ENCODE results near the gene SNX5.

Gene SNX5

DNA sequence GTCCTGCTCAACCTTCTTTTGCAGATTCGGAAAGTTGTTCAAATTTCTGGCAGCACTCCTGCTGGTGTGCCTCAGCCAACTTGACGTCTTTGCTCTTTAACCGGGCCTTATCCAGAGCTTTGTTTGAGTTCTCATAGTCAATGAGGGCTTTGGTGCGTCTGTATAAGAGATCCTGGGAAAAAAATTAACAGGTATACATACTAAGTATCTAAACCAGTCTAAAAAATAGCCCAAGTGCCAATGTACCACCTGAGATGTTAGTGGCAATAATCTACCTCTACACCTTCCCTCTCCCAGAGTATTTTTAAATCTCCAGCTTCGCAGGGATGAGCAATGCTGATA, 21.1 kb downstream of the SNX5 start:
- H3K36me3 ChIP-seq (ENCODE audit: control insufficient read depth, insufficient read depth, low read length), result peaks cover 97% of the 10 kb centered on the region
- no peak overlapping the region for H3K4me3 ChIP-seq (ENCODE audit: extremely low read depth, insufficient read depth, low read length, poor library complexity, severe bottlenecking)
- WGBS, 2 experiments (ENCODE audit: insufficient coverage in 2 of 2), result 95 to 100% methylated on average over 2 to 3 of the region's 5 CpGs
- H3K4me1 ChIP-seq (ENCODE audit: control insufficient read depth, insufficient read depth, low read length, poor library complexity, severe bottlenecking), result no peaks in the 10 kb centered on the region
- H3K9me3 ChIP-seq (ENCODE audit: control insufficient read depth, low read length), result no peaks in the 10 kb centered on the region
- no peak overlapping the region for H3K27ac ChIP-seq (ENCODE audit: low read depth, low read length, severe bottlenecking)

DNA sequence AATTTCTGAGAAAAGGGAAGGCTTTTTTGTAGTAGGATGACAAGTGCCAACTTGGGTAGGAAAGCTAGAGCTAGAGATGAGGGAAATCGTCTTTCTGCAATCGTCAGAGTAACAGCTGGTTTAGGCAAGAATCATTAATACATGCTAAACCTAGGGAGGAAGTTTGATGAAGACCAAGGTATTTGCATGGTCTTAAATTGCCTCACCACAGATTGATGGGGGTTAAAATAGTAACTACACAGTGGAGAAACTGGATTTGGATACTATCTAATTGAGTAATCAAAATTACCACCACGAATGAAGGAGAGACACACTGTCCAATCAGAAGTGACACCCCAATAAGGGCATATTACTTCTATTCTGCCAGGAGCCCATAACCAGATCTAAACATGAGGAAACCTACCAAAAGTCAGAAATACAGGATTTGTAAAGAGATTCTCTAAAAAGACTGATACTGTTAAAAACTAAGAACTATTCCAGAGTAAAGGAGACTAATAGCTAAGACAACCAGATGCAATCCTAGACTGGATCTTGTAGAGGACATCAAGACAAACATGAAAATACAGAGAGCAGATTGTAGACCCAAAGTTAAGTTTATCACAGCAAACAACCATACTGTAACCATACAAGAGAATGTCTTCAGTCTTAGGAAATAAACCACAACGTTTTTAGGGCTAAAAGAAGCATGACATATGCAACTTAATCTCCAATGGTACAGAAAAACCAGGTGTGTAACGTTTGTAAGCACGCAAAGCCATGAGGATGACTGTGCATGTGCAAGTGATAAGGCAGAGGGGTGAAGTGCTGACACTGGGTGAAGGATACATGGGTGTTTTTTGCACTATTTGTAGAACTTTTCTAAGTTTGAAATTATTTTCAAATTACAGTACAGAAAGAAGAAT, 21.8 kb downstream of the SNX5 start:
- H3K36me3 ChIP-seq (ENCODE audit: control insufficient read depth, insufficient read depth, low read length), result peaks cover 97% of the 10 kb centered on the region
- no peaks in the 10 kb centered on the region for H3K4me1 ChIP-seq (ENCODE audit: control insufficient read depth, insufficient read depth, low read length, poor library complexity, severe bottlenecking)
- H3K27ac ChIP-seq (ENCODE audit: low read depth, low read length, severe bottlenecking), result no peak overlapping the region
- H3K4me3 ChIP-seq (ENCODE audit: extremely low read depth, insufficient read depth, low read length, poor library complexity, severe bottlenecking), result no peak overlapping the region
- WGBS, 2 experiments (ENCODE audit: insufficient coverage in 2 of 2), result 95 to 100% methylated on average over 2 to 5 of the region's 6 CpGs
- no peaks in the 10 kb centered on the region for H3K9me3 ChIP-seq (ENCODE audit: control insufficient read depth, low read length)

DNA sequence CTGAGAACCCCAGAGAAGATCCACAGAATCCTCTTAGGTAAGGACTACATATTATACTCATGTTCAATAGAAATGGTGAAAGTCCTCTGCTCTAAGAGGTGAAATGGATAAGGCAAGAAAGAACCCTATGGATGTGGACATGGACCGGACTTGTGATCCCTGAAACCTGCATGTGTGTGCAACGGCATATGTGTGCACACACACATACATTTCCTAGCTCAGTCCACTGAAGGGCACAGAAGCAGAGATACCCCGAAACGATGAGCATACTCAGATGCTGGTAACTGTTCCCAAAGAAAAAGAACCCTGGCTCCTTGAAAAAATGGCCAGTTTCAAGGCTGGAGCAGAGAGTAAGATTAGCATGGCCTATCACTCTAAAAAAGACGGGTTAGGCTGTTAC, 22.6 kb downstream of the SNX5 start:
- Histone ChIP-seq H3K36me3 (ENCODE audit: control insufficient read depth, insufficient read depth, low read length) (peaks cover 97% of the 10 kb centered on the region), H3K27ac (ENCODE audit: low read depth, low read length, severe bottlenecking) (no peak overlapping the region), H3K9me3 (ENCODE audit: control insufficient read depth, low read length) (no peaks in the 10 kb centered on the region), H3K4me3 (ENCODE audit: extremely low read depth, insufficient read depth, low read length, poor library complexity, severe bottlenecking) (no peak overlapping the region), H3K4me1 (ENCODE audit: control insufficient read depth, insufficient read depth, low read length, poor library complexity, severe bottlenecking) (no peaks in the 10 kb centered on the region)
- 94 to 100% methylated on average over 2 to 3 of the region's 5 CpGs for WGBS, 2 experiments (ENCODE audit: insufficient coverage in 2 of 2)

DNA sequence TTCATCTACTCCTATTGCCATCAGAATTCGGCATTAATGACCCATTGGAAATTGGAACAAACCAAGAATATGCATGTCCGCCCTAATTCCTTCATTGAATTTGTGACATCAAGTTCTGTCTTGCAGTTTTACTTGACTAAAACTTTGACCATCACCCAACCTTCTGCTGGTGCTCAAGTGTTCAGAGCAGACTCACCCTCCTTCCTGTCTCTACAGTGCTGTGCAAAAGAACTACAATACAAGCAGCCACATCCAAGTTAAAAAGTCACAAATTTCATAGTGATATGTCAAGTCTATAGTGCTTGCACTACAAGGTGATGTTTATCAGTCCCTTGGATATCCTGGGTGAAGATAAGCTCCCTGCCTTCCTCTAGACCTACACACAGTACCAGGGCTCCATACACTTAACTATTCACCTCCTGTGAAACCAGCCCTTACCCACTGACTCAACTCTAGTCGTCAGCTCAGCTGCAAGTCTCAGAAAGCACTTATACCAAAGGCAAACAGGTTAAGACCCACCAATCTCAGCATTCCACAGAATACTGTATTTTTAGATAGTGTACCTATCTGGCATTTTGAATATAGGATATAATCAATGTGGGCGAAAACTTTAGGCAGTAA, 23.6 kb downstream of the SNX5 start:
- Histone ChIP-seq H3K4me3 (ENCODE audit: extremely low read depth, insufficient read depth, low read length, poor library complexity, severe bottlenecking) (no peak overlapping the region), H3K36me3 (ENCODE audit: control insufficient read depth, insufficient read depth, low read length) (peaks cover 92% of the 10 kb centered on the region), H3K4me1 (ENCODE audit: control insufficient read depth, insufficient read depth, low read length, poor library complexity, severe bottlenecking) (no peaks in the 10 kb centered on the region), H3K9me3 (ENCODE audit: control insufficient read depth, low read length) (no peaks in the 10 kb centered on the region), H3K27ac (ENCODE audit: low read depth, low read length, severe bottlenecking) (no peak overlapping the region)
- WGBS, 2 experiments (ENCODE audit: insufficient coverage in 2 of 2), result 95 to 100% methylated on average over 2 to 3 of the region's 4 CpGs

DNA sequence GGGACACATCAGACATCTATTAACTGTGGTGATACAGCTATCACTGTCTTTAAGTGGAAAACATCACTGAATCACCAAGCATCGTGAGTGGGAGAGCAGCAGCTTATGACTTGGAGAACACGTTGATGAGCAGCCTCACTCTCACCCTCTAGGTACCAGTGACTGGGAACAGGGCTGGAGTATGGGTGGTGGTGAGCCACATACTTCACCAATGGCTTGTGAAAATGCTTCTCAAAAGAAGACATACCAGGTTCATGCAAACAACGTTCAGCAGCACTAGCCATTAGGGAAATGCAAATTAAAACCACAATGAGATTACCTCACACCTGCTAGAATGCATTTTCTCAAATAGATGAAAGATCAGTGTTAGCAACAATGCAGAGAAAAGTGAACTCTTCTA, 25.3 kb downstream of the SNX5 start:
- peaks cover 76% of the 10 kb centered on the region for H3K36me3 ChIP-seq (ENCODE audit: control insufficient read depth, insufficient read depth, low read length)
- H3K4me1 ChIP-seq (ENCODE audit: control insufficient read depth, insufficient read depth, low read length, poor library complexity, severe bottlenecking), result no peaks in the 10 kb centered on the region
- 86% methylated on average over 3 of the region's 3 CpGs; no CpG with 5 or more reads in 1 of the 2 experiments for WGBS, 2 experiments (ENCODE audit: insufficient coverage in 2 of 2)
- no peak overlapping the region for H3K27ac ChIP-seq (ENCODE audit: low read depth, low read length, severe bottlenecking)
- no peak overlapping the region for H3K4me3 ChIP-seq (ENCODE audit: extremely low read depth, insufficient read depth, low read length, poor library complexity, severe bottlenecking)
- no peaks in the 10 kb centered on the region for H3K9me3 ChIP-seq (ENCODE audit: control insufficient read depth, low read length)

DNA sequence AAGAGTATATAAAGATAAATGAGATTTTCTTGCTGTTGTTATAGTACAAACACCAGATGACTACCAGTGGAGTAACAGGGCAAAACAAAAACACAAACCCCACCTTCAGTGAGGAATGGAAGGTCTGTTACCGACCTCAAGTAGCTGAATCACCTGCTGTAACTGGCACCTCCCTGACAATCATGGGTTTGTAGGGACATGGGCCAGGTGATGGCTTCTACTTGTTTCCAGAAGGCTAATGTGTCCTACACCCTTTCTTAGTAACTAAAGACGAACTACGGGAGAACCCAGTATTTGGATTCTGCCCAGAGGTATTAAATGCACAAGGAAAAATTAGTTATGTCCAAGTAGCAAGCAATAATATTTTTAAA, 26.8 kb downstream of the SNX5 start:
- peaks cover 63% of the 10 kb centered on the region for H3K36me3 ChIP-seq (ENCODE audit: control insufficient read depth, insufficient read depth, low read length)
- no peaks in the 10 kb centered on the region for H3K9me3 ChIP-seq (ENCODE audit: control insufficient read depth, low read length)
- no peak overlapping the region for H3K4me3 ChIP-seq (ENCODE audit: extremely low read depth, insufficient read depth, low read length, poor library complexity, severe bottlenecking)
- peaks cover 8% of the 10 kb centered on the region for H3K4me1 ChIP-seq (ENCODE audit: control insufficient read depth, insufficient read depth, low read length, poor library complexity, severe bottlenecking)
- H3K27ac ChIP-seq (ENCODE audit: low read depth, low read length, severe bottlenecking), result no peak overlapping the region
- WGBS, 2 experiments (ENCODE audit: insufficient coverage in 2 of 2), result no CpG with 5 or more reads among the region's 3 CpGs

DNA sequence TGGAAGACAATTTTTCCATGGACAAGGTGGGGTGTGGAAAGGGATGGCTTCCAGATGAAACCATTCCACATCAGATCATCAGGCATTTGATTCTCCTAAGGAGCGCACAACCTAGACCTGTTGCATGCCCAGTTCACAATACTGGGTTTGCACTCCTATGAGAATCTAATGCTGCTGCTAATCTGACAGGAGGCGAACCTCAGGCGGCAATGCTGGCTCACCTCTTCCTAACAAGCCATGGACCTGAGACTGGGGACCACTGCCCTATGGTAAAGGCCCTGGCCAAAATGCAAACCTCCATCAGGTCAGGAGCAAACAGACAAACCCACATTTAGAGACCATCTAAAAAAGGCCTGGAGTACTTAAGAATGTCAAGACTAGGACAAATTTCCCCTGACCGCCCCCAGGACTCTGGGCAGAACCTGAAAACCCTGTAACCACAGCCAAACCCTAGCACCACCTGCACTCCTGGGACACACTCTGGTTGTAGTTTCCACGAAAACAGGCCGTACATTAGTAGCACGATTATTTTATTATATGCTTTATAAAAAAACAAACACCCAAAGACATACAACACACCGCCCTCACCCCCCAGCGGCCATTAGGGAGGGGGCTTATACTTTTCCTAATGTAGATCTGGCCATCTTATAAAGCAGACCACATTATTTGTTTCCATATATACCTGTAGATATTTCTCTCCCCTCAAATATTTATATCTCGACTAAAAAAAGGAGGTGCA, 27.3 kb downstream of the SNX5 start:
- Histone ChIP-seq H3K36me3 (ENCODE audit: control insufficient read depth, insufficient read depth, low read length) (peaks cover 57% of the 10 kb centered on the region), H3K4me3 (ENCODE audit: extremely low read depth, insufficient read depth, low read length, poor library complexity, severe bottlenecking) (no peak overlapping the region)

DNA sequence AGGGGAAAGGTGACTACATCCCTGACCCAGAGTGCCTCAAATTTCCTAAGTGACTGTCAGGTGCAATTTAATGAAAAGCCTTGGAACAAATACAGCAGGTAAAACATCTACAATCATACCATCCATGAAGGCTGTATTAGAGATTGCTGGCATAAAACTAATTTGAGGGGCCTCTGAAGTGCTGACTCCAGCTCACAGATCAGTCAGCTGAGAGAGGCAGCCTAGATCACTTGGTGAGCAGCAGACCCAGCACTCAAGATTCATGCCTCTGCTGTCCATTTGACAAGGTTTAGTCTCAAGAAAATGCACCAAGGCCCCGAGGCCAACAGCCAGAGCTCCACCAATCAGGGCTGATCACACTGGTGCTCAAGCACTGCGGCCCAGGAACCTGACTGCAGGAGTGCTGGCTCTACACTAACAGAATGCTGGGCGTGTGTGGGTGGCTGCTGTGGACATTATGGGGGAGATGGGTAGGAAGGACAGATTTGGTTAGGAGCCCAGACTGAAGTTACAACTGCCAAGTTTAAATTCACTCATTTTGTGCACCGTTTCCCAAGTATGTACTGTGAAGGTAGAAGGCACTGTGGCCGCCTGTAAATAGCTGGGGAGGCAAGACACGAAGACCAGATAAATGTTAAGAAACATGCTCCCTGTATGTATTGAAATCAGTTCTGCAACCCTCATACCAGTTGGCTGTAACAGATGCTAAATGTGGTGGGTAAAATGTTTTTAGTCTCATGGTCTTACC, 28.2 kb downstream of the SNX5 start:
- WGBS, 2 experiments (ENCODE audit: insufficient coverage in 2 of 2), result 65 to 90% methylated on average over 5 of the region's 6 CpGs
- Histone ChIP-seq H3K4me1 (ENCODE audit: control insufficient read depth, insufficient read depth, low read length, poor library complexity, severe bottlenecking) (peaks cover 17% of the 10 kb centered on the region), H3K9me3 (ENCODE audit: control insufficient read depth, low read length) (no peaks in the 10 kb centered on the region), H3K4me3 (ENCODE audit: extremely low read depth, insufficient read depth, low read length, poor library complexity, severe bottlenecking) (no peak overlapping the region), H3K36me3 (ENCODE audit: control insufficient read depth, insufficient read depth, low read length) (peaks cover 49% of the 10 kb centered on the region), H3K27ac (ENCODE audit: low read depth, low read length, severe bottlenecking) (no peak overlapping the region)

More for the DNA sequence above, 27.3 kb downstream of the SNX5 start:
- WGBS, 2 experiments (ENCODE audit: insufficient coverage in 2 of 2), result 93 to 100% methylated on average over 3 to 5 of the region's 10 CpGs
- no peak overlapping the region for H3K27ac ChIP-seq (ENCODE audit: low read depth, low read length, severe bottlenecking)
- peaks cover 14% of the 10 kb centered on the region for H3K4me1 ChIP-seq (ENCODE audit: control insufficient read depth, insufficient read depth, low read length, poor library complexity, severe bottlenecking)
- H3K9me3 ChIP-seq (ENCODE audit: control insufficient read depth, low read length), result no peaks in the 10 kb centered on the region

DNA sequence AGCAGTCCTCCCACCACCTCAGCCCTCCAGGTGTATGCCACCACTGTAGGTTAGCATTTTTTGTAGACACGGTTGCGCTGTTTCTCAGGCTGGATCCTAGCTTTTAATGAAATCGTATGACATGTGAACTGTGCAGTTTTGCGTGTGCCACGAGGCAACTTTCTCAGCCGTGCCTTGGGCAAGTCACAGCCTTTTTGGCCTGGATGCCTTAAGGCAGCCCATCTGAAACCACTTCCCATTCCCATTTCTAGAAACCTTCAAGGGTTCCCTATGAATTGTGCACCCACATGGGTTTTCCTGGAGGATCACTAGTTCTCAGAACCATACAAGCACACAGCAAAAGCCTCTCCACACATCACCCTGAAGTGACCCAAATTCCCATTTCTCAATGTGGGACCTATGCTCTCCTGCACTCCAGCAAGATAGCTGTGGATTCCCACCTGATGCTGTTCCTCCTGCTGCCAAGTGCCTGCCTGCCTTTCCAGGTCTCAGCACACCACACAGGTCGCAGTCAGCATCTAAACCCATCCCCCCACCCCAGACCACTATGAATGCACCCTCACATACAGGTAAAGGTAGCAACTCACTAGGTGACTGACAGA, 28.9 kb downstream of the SNX5 start:
- 83 to 91% methylated on average over 6 of the region's 7 CpGs for WGBS, 2 experiments (ENCODE audit: insufficient coverage in 2 of 2)
- Histone ChIP-seq H3K27ac (ENCODE audit: low read depth, low read length, severe bottlenecking) (no peak overlapping the region), H3K9me3 (ENCODE audit: control insufficient read depth, low read length) (no peaks in the 10 kb centered on the region), H3K4me1 (ENCODE audit: control insufficient read depth, insufficient read depth, low read length, poor library complexity, severe bottlenecking) (peaks cover 20% of the 10 kb centered on the region), H3K36me3 (ENCODE audit: control insufficient read depth, insufficient read depth, low read length) (peaks cover 42% of the 10 kb centered on the region), H3K4me3 (ENCODE audit: extremely low read depth, insufficient read depth, low read length, poor library complexity, severe bottlenecking) (no peak overlapping the region)
